ENCODE measurements around the gene PIF1. TPM values are rescaled to one million over a fixed set of nuclear protein-coding genes. Genes with fewer than 3 reads are reported as not detected.

The PIF1 gene, protein sequence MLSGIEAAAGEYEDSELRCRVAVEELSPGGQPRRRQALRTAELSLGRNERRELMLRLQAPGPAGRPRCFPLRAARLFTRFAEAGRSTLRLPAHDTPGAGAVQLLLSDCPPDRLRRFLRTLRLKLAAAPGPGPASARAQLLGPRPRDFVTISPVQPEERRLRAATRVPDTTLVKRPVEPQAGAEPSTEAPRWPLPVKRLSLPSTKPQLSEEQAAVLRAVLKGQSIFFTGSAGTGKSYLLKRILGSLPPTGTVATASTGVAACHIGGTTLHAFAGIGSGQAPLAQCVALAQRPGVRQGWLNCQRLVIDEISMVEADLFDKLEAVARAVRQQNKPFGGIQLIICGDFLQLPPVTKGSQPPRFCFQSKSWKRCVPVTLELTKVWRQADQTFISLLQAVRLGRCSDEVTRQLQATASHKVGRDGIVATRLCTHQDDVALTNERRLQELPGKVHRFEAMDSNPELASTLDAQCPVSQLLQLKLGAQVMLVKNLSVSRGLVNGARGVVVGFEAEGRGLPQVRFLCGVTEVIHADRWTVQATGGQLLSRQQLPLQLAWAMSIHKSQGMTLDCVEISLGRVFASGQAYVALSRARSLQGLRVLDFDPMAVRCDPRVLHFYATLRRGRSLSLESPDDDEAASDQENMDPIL
- 3.5 and 70.9 TPM in 2 replicates for total RNA-seq
- 7.4 and 49.0 TPM in 2 replicates for polyA plus RNA-seq

GRCh38 chr15:64825431-64826294, at the start of gene PIF1:
Gene PIF1, minus strand, starts transcription at chr15:64825647. Its CDS starts 1,312 bp downstream, at chr15:64824335.
- Histone ChIP-seq H3K9me3 (ENCODE audit: low read depth) (no peaks in the 10 kb centered on the region), H3K36me3 (no peaks in the 10 kb centered on the region), H3K27ac (peak within 1 kb of the TSS; percentile 91), H3K4me1 (ENCODE audit: low read depth) (no peaks in the 10 kb centered on the region), H3K4me3 (peak within 1 kb of the TSS; percentile 67), H3K27me3 (no peaks in the 10 kb centered on the region)
- peak; percentile 98 to 99 for DNase-seq (ENCODE audit: low read depth in 1 of 2, low spot score in 1 of 2)
- no peak for TF ChIP-seq CTCF (IDR thresholded peaks at IDR 0.05; ENCODE audit: low read depth, low read length)

- TF ChIP-seq CTCF (IDR thresholded peaks at IDR 0.05; ENCODE audit: low read depth, low read length): no peak
- DNase-seq (ENCODE audit: low read depth in 1 of 2, low spot score in 1 of 2): no peak
- Histone ChIP-seq H3K4me3 (no peak overlapping the region), H3K27me3 (no peaks in the 10 kb centered on the region), H3K4me1 (ENCODE audit: low read depth) (peaks cover 7% of the 10 kb centered on the region), H3K27ac (no peak overlapping the region), H3K36me3 (no peaks in the 10 kb centered on the region), H3K9me3 (ENCODE audit: low read depth) (no peaks in the 10 kb centered on the region)
Measured at GRCh38 chr15:64870353-64870752, 44.9 kb upstream of the PIF1 start.

DNA sequence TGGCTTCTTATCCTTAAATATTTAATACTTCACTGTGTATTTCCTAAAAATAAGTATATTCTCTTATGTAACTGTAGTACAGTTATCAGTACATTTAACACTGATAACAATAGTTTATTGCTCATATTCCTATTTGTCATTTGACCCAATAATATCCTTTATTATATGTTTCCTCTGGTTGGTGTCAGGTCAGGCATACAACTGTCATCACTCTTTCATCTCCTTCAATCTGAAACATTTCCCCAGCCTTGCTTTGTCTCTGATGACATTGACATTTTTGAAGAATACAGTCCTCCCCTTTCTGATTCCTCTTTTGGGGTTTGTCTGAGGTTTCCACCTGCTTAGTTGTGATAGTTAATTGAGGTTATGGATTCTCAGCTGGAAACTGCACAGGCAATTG, 44.1 kb upstream of the PIF1 start:
- H3K4me3 ChIP-seq: no peak overlapping the region
- no peak overlapping the region for H3K27ac ChIP-seq
- no peak for TF ChIP-seq CTCF (IDR thresholded peaks at IDR 0.05; ENCODE audit: low read depth, low read length)
- H3K4me1 ChIP-seq (ENCODE audit: low read depth): peaks cover 7% of the 10 kb centered on the region
- no peaks in the 10 kb centered on the region for H3K9me3 ChIP-seq (ENCODE audit: low read depth)
- no peak for DNase-seq (ENCODE audit: low read depth in 1 of 2, low spot score in 1 of 2)
- no peaks in the 10 kb centered on the region for H3K27me3 ChIP-seq
- no peaks in the 10 kb centered on the region for H3K36me3 ChIP-seq

- Histone ChIP-seq H3K36me3 (no peaks in the 10 kb centered on the region), H3K27ac (no peak overlapping the region), H3K27me3 (no peaks in the 10 kb centered on the region), H3K4me3 (no peak overlapping the region), H3K4me1 (ENCODE audit: low read depth) (peaks cover 4% of the 10 kb centered on the region), H3K9me3 (ENCODE audit: low read depth) (no peaks in the 10 kb centered on the region)
- no peak for TF ChIP-seq CTCF (IDR thresholded peaks at IDR 0.05; ENCODE audit: low read depth, low read length)
- peak in 1 of 2 donors; percentile 32 for DNase-seq (ENCODE audit: low read depth in 1 of 2, low spot score in 1 of 2)
Measured at GRCh38 chr15:64865998-64866520, 40.6 kb upstream of the PIF1 start.
